Measurements from ENCODE around the gene DMRT1.

Gene DMRT1

GRCh38 chr9:926976-927375 lies 85.5 kb downstream of the DMRT1 start:
- DNase-seq, result no peak

GRCh38 chr9:928363-929042 lies 87.0 kb downstream of the DMRT1 start:
- peak in 1 of 5 experiments; percentile 8 for DNase-seq

- DNase-seq, result no peak
These were observed 88.2 kb downstream of the DMRT1 start for GRCh38 chr9:929719-930118.

- DNase-seq, result no peak
These were observed 91.9 kb downstream of the DMRT1 start for GRCh38 chr9:933356-933755.

GRCh38 chr9:935348-935965 lies 94.0 kb downstream of the DMRT1 start:
- no peak for DNase-seq

- DNase-seq, result no peak
These were observed 101.5 kb downstream of the DMRT1 start for GRCh38 chr9:942805-943580.

GRCh38 chr9:947985-948384 lies 106.5 kb downstream of the DMRT1 start:
- no peak for DNase-seq

GRCh38 chr9:948497-948896 lies 107.0 kb downstream of the DMRT1 start:
- no peak for DNase-seq

- DNase-seq, result no peak
These were observed 108.6 kb downstream of the DMRT1 start for GRCh38 chr9:950139-950538.

- DNase-seq, result no peak
These were observed 111.0 kb downstream of the DMRT1 start for GRCh38 chr9:952546-952945.

- DNase-seq, result no peak
These were observed 117.6 kb downstream of the DMRT1 start for GRCh38 chr9:959105-959504.

GRCh38 chr9:959914-960313 lies 118.4 kb downstream of the DMRT1 start:
- DNase-seq, result no peak

- no peak for DNase-seq
These were observed 120.5 kb downstream of the DMRT1 start for GRCh38 chr9:962023-962422.

GRCh38 chr9:965497-965896 lies 124.0 kb downstream of the DMRT1 start:
- DNase-seq, result no peak

GRCh38 chr9:966870-967269 lies 125.4 kb downstream of the DMRT1 start:
- DNase-seq, result no peak

GRCh38 chr9:967436-967835 lies 125.9 kb downstream of the DMRT1 start:
- DNase-seq, result no peak

GRCh38 chr9:967903-968641 lies 126.6 kb downstream of the DMRT1 start:
- no peak for DNase-seq

GRCh38 chr9:969310-970150 lies 128.0 kb downstream of the DMRT1 start:
- no peak for DNase-seq

GRCh38 chr9:970151-970996 lies 128.9 kb downstream of the DMRT1 start:
- no peak for DNase-seq

GRCh38 chr9:971901-972500 lies 130.5 kb downstream of the DMRT1 start:
- no peak for DNase-seq
